Keratinocyte (primary cell): ENCODE data around the gene FBLN5. TPM values are rescaled to one million over a fixed set of nuclear protein-coding genes. Genes with fewer than 3 reads are reported as not detected.

Experiments
- DNase-seq: peaks from one replicate; pipeline ENCODE4 v3.0.0-alpha.2; 2011; ENCODE audit warnings: low read depth, missing footprints, low spot score
- FAIRE-seq: peaks from 2 replicates; lab custom pipeline; 2011; peaks lifted over from hg19 to GRCh38; lab: Jason Lieb, UNC
- H2AFZ ChIP-seq: 2 replicates; pipeline ENCODE4 v1.6.0; 2012; ENCODE audit warnings: low read length, control low read depth, inconsistent platforms; ENCODE audit not compliant: control insufficient read depth
- H3K27ac ChIP-seq: 2 replicates; pipeline ENCODE4 v1.5.1; 2011; ENCODE audit warnings: low read length; ENCODE audit not compliant: control insufficient read depth, insufficient read depth
- H3K27me3 ChIP-seq: 3 replicates; pipeline ENCODE4 v1.6.0; 2011; ENCODE audit warnings: low read length; ENCODE audit not compliant: control insufficient read depth, insufficient read depth; ENCODE audit errors: extremely low read depth
- H3K36me3 ChIP-seq, 2 experiments: 2 replicates in 1 of 2; 3 replicates in 1 of 2; pipeline ENCODE4 v1.5.1; 2011; ENCODE audit warnings: low read length in 2 of 2, mild to moderate bottlenecking in 1 of 2; ENCODE audit not compliant: control insufficient read depth in 2 of 2, insufficient read depth in 2 of 2; ENCODE audit errors: extremely low read depth in 1 of 2
- H3K4me1 ChIP-seq: 3 replicates; pipeline ENCODE4 v1.5.1; 2011; ENCODE audit warnings: low read length; ENCODE audit not compliant: control insufficient read depth, insufficient read depth; ENCODE audit errors: extremely low read depth
- H3K4me2 ChIP-seq: 3 replicates; pipeline ENCODE4 v1.6.0; 2011; ENCODE audit warnings: low read depth, low read length; ENCODE audit not compliant: control insufficient read depth, insufficient read depth; ENCODE audit errors: extremely low read depth
- H3K4me3 ChIP-seq, 3 experiments: fragments of 200-600 bp in 1 of 3; sonication (generic) in 1 of 3; 2 replicates in 2 of 3; 3 replicates in 1 of 3; pipeline ENCODE4 v1.5.1; 2011 to 2016; ENCODE audit warnings: low read length in 3 of 3, mild to moderate bottlenecking in 3 of 3, control low read depth in 2 of 3, inconsistent platforms in 1 of 3, low read depth in 1 of 3, mixed read lengths in 1 of 3, mixed run types in 1 of 3, moderate library complexity in 1 of 3; ENCODE audit not compliant: control insufficient read depth in 2 of 3, insufficient read depth in 2 of 3; ENCODE audit errors: extremely low read depth in 1 of 3
- H3K79me2 ChIP-seq: 2 replicates; pipeline ENCODE4 v1.6.0; 2012; ENCODE audit warnings: low read length; ENCODE audit not compliant: control insufficient read depth, insufficient read depth
- H3K9ac ChIP-seq: 3 replicates; pipeline ENCODE4 v1.6.0; 2011; ENCODE audit warnings: low read length; ENCODE audit not compliant: control insufficient read depth, insufficient read depth; ENCODE audit errors: extremely low read depth
- H3K9me1 ChIP-seq: 3 replicates; pipeline ENCODE4 v1.6.0; 2011; ENCODE audit warnings: low read length; ENCODE audit not compliant: control insufficient read depth, insufficient read depth; ENCODE audit errors: extremely low read depth
- H3K9me3 ChIP-seq: 2 replicates; pipeline ENCODE4 v1.5.1; 2012; ENCODE audit warnings: low read depth, low read length; ENCODE audit not compliant: control insufficient read depth
- H4K20me1 ChIP-seq: 3 replicates; pipeline ENCODE4 v1.6.0; 2011; ENCODE audit warnings: low read length; ENCODE audit not compliant: control insufficient read depth, insufficient read depth; ENCODE audit errors: extremely low read depth
- EZH2 ChIP-seq: IDR thresholded peaks from one replicate; pipeline ENCODE4 v1.6.1; 2012; ENCODE audit warnings: inconsistent platforms, mild to moderate bottlenecking, low read length, moderate library complexity
- dilution Hi-C: fragments of 300-500 bp; cut with MboI; formaldehyde crosslinking; loops from one replicate; pipeline ENCODE4 v1.7.0; 2020; ENCODE audit warnings: low sequenced_read_pairs; ENCODE audit not compliant: extremely low pct_ligation_motif_present
- polyA plus RNA-seq, 5 experiments: library from polyadenylated mRNA; depleted of rRNA in 3 of 5; stranded (reverse) in 3 of 5; stranded (forward) in 1 of 5; unstranded in 1 of 5; fragments of >200 nt; gene quantifications; 1 replicate in 1 of 5; 2 replicates in 3 of 5; 3 replicates in 1 of 5; pipeline versions ENCODE4 v1.2.1 to v1.2.3, GENCODE V29; 2011 to 2012; ENCODE audit warnings: missing spikeins in 2 of 5, low read depth in 1 of 5, low replicate concordance in 1 of 5
- TF ChIP-seq, protein P1 (sequence below), 3 experiments: IDR thresholded peaks in 1 of 3; conservative IDR thresholded peaks in 1 of 3; optimal IDR thresholded peaks in 1 of 3; 2 replicates in 2 of 3; 3 replicates in 1 of 3; pipeline versions ENCODE3 to v1.5.1; 2011; ENCODE audit warnings: low read length in 3 of 3, mild to moderate bottlenecking in 3 of 3, moderate library complexity in 2 of 3, control low read depth in 1 of 3, inconsistent platforms in 1 of 3; ENCODE audit not compliant: insufficient read depth in 2 of 3; ENCODE audit errors: extremely low read depth in 1 of 3

The FBLN5 gene
- polyA plus RNA-seq, 1 donor (not counting 4 experiments of a cell fraction or from before 2014, with no cell fraction given), result 0.10 TPM

- no peak overlapping the region for H3K4me3 ChIP-seq
- H3K4me1 ChIP-seq, result peaks cover 6% of the 10 kb centered on the region
- H3K4me2 ChIP-seq, result no peak overlapping the region
- H3K79me2 ChIP-seq, result no peaks in the 10 kb centered on the region
- TF ChIP-seq, protein P1, sequence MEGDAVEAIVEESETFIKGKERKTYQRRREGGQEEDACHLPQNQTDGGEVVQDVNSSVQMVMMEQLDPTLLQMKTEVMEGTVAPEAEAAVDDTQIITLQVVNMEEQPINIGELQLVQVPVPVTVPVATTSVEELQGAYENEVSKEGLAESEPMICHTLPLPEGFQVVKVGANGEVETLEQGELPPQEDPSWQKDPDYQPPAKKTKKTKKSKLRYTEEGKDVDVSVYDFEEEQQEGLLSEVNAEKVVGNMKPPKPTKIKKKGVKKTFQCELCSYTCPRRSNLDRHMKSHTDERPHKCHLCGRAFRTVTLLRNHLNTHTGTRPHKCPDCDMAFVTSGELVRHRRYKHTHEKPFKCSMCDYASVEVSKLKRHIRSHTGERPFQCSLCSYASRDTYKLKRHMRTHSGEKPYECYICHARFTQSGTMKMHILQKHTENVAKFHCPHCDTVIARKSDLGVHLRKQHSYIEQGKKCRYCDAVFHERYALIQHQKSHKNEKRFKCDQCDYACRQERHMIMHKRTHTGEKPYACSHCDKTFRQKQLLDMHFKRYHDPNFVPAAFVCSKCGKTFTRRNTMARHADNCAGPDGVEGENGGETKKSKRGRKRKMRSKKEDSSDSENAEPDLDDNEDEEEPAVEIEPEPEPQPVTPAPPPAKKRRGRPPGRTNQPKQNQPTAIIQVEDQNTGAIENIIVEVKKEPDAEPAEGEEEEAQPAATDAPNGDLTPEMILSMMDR (optimal IDR thresholded peaks at IDR 0.05 in 1 of 3, IDR thresholded peaks at IDR 0.05 in 1 of 3, conservative IDR thresholded peaks at IDR 0.05 in 1 of 3; ENCODE audit: extremely low read depth in 1 of 3, insufficient read depth in 2 of 3, low read length in 3 of 3), result no peak
- TF ChIP-seq EZH2, result no peak
- H3K27me3 ChIP-seq, result no peaks in the 10 kb centered on the region
- H4K20me1 ChIP-seq, result no peaks in the 10 kb centered on the region
- peaks cover 10% of the 10 kb centered on the region in 2 experiments for H3K36me3 ChIP-seq
- H3K9me3 ChIP-seq, result no peaks in the 10 kb centered on the region
- peak; percentile 26 for FAIRE-seq
- H3K9me1 ChIP-seq, result no peaks in the 10 kb centered on the region
- H3K27ac ChIP-seq, result no peak overlapping the region
- no peak for DNase-seq
- H2AFZ ChIP-seq, result no peak overlapping the region
- no peak overlapping the region for H3K9ac ChIP-seq
- dilution Hi-C loops, result no loop called here
Observed at GRCh38 chr14:91985008-91985407, 37.5 kb upstream of the FBLN5 start.

DNA sequence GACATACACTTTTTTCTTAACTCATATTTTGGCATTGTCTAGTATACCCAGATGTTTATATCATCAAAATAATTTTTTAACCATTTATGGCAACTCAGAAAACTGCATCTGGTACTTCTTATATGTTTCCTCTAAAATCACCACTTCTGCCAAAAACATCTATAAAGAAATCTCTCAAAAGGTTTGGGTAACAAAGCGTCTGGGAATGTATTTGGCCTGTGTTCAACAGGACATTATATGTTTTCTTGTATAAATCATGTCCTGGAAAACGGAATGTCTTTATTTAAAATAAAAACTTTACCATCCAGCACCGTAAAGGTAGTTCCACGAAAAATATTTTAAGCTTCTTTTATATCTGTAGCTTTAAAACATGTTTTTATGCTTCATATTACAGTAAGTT is 36.1 kb upstream of the FBLN5 start:
- H4K20me1 ChIP-seq, result no peaks in the 10 kb centered on the region
- DNase-seq (no peak), FAIRE-seq (no peak)
- dilution Hi-C loops, result no loop called here
- H3K27me3 ChIP-seq, result no peaks in the 10 kb centered on the region
- H3K9ac ChIP-seq, result no peak overlapping the region
- peaks cover 13% of the 10 kb centered on the region for H3K4me1 ChIP-seq
- H3K36me3 ChIP-seq, result peaks cover 9 to 10% of the 10 kb centered on the region in 2 experiments
- H3K4me2 ChIP-seq, result no peak overlapping the region
- no peaks in the 10 kb centered on the region for H3K9me3 ChIP-seq
- no peak overlapping the region for H2AFZ ChIP-seq
- TF ChIP-seq, protein P1 (optimal IDR thresholded peaks at IDR 0.05 in 1 of 3, IDR thresholded peaks at IDR 0.05 in 1 of 3, conservative IDR thresholded peaks at IDR 0.05 in 1 of 3; ENCODE audit: extremely low read depth in 1 of 3, insufficient read depth in 2 of 3, low read length in 3 of 3), result no peak
- no peak for TF ChIP-seq EZH2
- no peaks in the 10 kb centered on the region for H3K9me1 ChIP-seq
- peaks cover 3% of the 10 kb centered on the region for H3K79me2 ChIP-seq
- H3K27ac ChIP-seq, result no peak overlapping the region
- no peak overlapping the region for H3K4me3 ChIP-seq
